ENCODE data around the gene C6orf136.

C6orf136 gene

GRCh38 chr6:30686009-30686907, 39.3 kb downstream of the C6orf136 start, which contains the start of gene PPP1R18:
Gene PPP1R18 (minus strand): TSS chr6:30686645. CDS start chr6:30686018, 627 bp downstream.
- TF ChIP-seq, protein P1, sequence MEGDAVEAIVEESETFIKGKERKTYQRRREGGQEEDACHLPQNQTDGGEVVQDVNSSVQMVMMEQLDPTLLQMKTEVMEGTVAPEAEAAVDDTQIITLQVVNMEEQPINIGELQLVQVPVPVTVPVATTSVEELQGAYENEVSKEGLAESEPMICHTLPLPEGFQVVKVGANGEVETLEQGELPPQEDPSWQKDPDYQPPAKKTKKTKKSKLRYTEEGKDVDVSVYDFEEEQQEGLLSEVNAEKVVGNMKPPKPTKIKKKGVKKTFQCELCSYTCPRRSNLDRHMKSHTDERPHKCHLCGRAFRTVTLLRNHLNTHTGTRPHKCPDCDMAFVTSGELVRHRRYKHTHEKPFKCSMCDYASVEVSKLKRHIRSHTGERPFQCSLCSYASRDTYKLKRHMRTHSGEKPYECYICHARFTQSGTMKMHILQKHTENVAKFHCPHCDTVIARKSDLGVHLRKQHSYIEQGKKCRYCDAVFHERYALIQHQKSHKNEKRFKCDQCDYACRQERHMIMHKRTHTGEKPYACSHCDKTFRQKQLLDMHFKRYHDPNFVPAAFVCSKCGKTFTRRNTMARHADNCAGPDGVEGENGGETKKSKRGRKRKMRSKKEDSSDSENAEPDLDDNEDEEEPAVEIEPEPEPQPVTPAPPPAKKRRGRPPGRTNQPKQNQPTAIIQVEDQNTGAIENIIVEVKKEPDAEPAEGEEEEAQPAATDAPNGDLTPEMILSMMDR (conservative IDR thresholded peaks at IDR 0.05; ENCODE audit: low read depth, low read length), result no peak
- peak within 1 kb of the TSS; percentile 89 for H3K4me3 ChIP-seq (ENCODE audit: low read depth, low read length)
- peak; percentile 57 for DNase-seq (ENCODE audit: low read depth)

DNA sequence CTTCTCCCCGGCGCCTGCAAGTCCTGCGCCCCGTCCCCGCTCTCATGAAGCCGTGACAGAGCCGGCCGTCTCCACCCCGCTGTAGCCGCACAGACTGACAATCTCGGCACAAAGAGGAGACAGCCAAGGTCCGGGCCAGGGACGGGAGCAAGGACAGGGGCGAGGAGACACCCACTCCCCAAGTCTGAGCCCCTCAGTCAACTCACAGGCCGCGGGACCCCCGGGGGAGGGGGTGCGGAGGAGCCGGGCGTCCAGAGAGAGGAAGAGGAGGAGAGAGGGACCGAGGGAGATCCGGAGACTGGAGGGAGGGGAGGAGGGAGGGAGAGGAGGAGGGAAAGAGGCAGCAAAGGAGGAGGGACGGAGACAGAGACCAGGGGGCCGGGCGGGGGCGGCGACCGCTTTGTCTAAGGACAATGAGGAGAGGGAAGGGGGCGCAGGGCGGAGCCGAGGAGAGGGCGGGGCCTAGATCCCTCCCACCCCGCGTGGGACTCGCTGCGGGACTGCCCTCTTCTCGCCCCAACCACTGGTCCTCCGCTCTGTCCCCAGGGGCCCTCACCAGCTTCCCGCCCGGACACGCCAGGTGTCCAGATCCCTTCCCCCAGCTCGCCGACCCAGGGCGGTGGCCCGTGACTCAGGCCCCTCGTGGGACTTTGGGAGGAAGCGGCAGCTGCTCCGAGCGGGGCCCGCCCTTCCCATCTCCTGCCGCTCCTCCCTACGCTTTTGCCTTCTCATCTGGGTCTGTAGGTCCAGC, 40.1 kb downstream of the C6orf136 start:
- peak overlapping the region; percentile 89 for H3K4me3 ChIP-seq (ENCODE audit: low read depth, low read length)
- DNase-seq (ENCODE audit: low read depth), result peak; percentile 94
- TF ChIP-seq, protein P1 (conservative IDR thresholded peaks at IDR 0.05; ENCODE audit: low read depth, low read length), result no peak

DNA sequence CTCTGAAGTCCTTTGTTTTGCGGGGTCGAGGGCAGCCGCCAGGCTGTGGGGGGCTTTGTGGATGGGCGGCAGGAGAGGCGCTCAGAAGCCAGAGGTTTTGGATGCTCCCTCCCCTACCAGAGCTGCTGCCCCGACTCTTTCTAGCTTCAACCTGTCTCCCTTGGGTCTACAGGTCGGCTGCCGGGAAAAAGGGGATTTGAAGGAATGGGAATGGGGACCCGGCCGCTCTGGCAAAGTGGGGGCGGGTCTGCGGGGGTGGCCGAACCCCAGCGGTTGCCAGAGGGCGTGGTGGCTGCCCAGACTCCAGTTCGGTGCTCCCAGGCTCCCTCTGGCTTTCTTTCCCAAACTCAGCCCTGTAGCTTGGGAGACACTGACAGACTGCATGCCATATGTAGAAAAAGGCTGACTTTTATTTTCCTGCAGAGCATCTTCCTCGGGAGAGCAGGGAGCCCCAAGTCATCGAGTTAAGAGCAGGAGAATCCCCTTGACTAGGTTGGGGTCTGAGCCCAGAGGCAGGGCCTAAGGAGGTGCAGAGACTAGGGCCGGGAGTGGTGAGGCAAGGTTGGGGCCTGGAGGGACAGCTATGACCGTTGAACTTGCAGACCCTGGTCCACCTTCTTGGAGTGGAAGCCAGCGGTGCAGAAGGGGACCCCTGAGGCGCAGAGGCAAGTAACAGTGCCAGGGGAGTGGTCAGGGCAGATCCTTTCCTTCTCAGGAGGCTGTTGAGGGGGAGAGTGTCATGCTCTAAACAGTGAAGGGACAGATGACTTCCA, 40.9 kb downstream of the C6orf136 start:
- TF ChIP-seq, protein P1 (conservative IDR thresholded peaks at IDR 0.05; ENCODE audit: low read depth, low read length), result peak; percentile 41
- peak overlapping the region; percentile 89 for H3K4me3 ChIP-seq (ENCODE audit: low read depth, low read length)
- peak; percentile 48 for DNase-seq (ENCODE audit: low read depth)

GRCh38 chr6:30688569-30688968, 41.6 kb downstream of the C6orf136 start:
- DNase-seq (ENCODE audit: low read depth), result no peak
- no peak overlapping the region for H3K4me3 ChIP-seq (ENCODE audit: low read depth, low read length)

DNA sequence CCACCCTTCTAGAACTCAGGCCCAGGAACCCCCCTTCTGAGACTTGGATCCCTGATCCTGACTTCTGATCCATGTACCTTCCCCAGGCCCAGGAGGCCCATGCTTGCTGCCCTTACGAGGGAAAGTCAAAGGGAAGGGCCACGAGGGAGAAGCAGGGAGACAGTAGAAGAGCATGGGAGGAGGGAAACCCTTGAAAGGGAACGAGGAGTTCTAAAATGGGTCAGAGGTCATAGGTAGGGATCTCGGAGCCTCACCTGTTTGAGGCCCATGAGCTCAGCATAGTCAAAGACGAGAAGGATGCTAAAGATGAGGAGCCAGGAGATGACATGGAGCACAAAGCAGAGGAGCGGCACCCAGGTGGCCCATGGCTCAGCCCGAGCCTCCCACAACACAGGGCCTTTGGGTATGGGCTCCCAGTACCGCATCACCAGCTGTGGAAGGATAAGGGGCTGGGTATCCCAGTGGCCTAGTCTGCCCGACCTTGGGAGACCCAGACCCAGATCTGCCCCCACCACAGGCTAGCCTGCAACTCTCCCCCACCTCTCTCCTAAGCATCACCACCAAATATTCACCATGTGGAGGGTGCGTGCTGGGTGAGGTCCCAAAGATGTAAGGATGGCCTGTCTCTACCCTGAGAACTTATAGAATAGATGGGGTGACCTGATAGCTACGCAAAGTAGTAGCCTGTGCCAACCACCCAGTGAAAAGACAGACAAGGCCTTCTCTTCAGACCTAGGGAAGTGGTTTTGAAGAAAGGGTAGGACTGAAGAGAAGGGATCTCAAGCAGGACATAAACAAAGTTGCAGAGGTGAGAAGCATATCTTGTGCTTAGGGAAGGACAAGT, 42.3 kb downstream of the C6orf136 start:
- DNase-seq (ENCODE audit: low read depth), result no peak
- H3K4me3 ChIP-seq (ENCODE audit: low read depth, low read length), result no peak overlapping the region
- TF ChIP-seq, protein P1 (conservative IDR thresholded peaks at IDR 0.05; ENCODE audit: low read depth, low read length), result no peak

More at GRCh38 chr6:30688569-30688968, 41.6 kb downstream of the C6orf136 start:
- TF ChIP-seq, protein P1 (conservative IDR thresholded peaks at IDR 0.05; ENCODE audit: low read depth, low read length), result no peak

GRCh38 chr6:30689985-30690384, 43.1 kb downstream of the C6orf136 start:
- TF ChIP-seq, protein P1 (conservative IDR thresholded peaks at IDR 0.05; ENCODE audit: low read depth, low read length), result no peak
- no peak for DNase-seq (ENCODE audit: low read depth)
- H3K4me3 ChIP-seq (ENCODE audit: low read depth, low read length), result peak overlapping the region; percentile 69
